Activated naive CD8-positive, alpha-beta T cell treated with anti-CD3 and anti-CD28 coated beads for 36 hours (primary cell): ENCODE data around the gene SGO1. TPM values are rescaled to one million over a fixed set of nuclear protein-coding genes. Genes with fewer than 3 reads are reported as not detected.
A peak's percentile ranks its signal among the peaks of the same experiment; 100 is the strongest.

Experiments
- DNase-seq: peaks from one replicate; pipeline ENCODE4 v3.0.0; 2021
- H3K27ac Mint-ChIP-seq: one replicate; pipeline ENCODE4 v1.8.0; 2022; ENCODE audit warnings: mild to moderate bottlenecking, moderate library complexity, mixed read lengths
- H3K27me3 Mint-ChIP-seq: one replicate; pipeline ENCODE4 v1.8.0; 2022; ENCODE audit warnings: mild to moderate bottlenecking, mixed read lengths
- H3K36me3 Mint-ChIP-seq: one replicate; pipeline ENCODE4 v1.8.0; 2021; ENCODE audit warnings: mild to moderate bottlenecking, mixed read lengths
- H3K4me1 Mint-ChIP-seq: one replicate; pipeline ENCODE4 v1.8.0; 2021; ENCODE audit warnings: mixed read lengths
- H3K4me3 Mint-ChIP-seq: one replicate; pipeline ENCODE4 v1.8.0; 2022; ENCODE audit warnings: mild to moderate bottlenecking, moderate library complexity, mixed read lengths
- H3K9me3 Mint-ChIP-seq: one replicate; pipeline ENCODE4 v1.8.0; 2022; ENCODE audit warnings: mixed read lengths
- total RNA-seq, 2 experiments: library from RNA; stranded (reverse); gene quantifications; one replicate each; pipeline ENCODE4 v1.2.3, GENCODE V29; 2021

The SGO1 gene
- total RNA-seq, 2 experiments from 2014 or later: 25.6 to 26.8 TPM

GRCh38 chr3:20186600-20187004, 596 bp upstream of the SGO1 start:
- Mint-ChIP-seq H3K9me3 (no peaks in the 10 kb centered on the region), H3K27ac (no peak overlapping the region), H3K36me3 (peaks cover 12% of the 10 kb centered on the region), H3K27me3 (no peaks in the 10 kb centered on the region), H3K4me1 (peaks cover 1% of the 10 kb centered on the region), H3K4me3 (no peak overlapping the region)
- DNase-seq: no peak

- H3K9me3 Mint-ChIP-seq: no peaks in the 10 kb centered on the region
- H3K36me3 Mint-ChIP-seq: peaks cover 16% of the 10 kb centered on the region
- DNase-seq: no peak
- peaks cover 1% of the 10 kb centered on the region for H3K4me1 Mint-ChIP-seq
- no peak overlapping the region for H3K27ac Mint-ChIP-seq
- H3K4me3 Mint-ChIP-seq: no peak overlapping the region
- no peaks in the 10 kb centered on the region for H3K27me3 Mint-ChIP-seq
Observed at GRCh38 chr3:20185331-20185678, 701 bp downstream of the SGO1 start.

GRCh38 chr3:20182206-20182605, 3.8 kb downstream of the SGO1 start:
- Mint-ChIP-seq H3K27ac (no peak overlapping the region), H3K36me3 (peaks cover 36% of the 10 kb centered on the region), H3K4me3 (no peak overlapping the region), H3K9me3 (no peaks in the 10 kb centered on the region), H3K27me3 (no peaks in the 10 kb centered on the region), H3K4me1 (peaks cover 1% of the 10 kb centered on the region)
- no peak for DNase-seq

- peaks cover 1% of the 10 kb centered on the region for H3K4me1 Mint-ChIP-seq
- DNase-seq: no peak
- H3K27me3 Mint-ChIP-seq: no peaks in the 10 kb centered on the region
- H3K4me3 Mint-ChIP-seq: no peak overlapping the region
- no peak overlapping the region for H3K27ac Mint-ChIP-seq
- H3K9me3 Mint-ChIP-seq: no peaks in the 10 kb centered on the region
- H3K36me3 Mint-ChIP-seq: peaks cover 39% of the 10 kb centered on the region
Observed at GRCh38 chr3:20181276-20181675, 4.7 kb downstream of the SGO1 start.

- Mint-ChIP-seq H3K9me3 (no peaks in the 10 kb centered on the region), H3K36me3 (peaks cover 51% of the 10 kb centered on the region), H3K27me3 (no peaks in the 10 kb centered on the region), H3K4me3 (no peak overlapping the region), H3K27ac (no peak overlapping the region), H3K4me1 (no peaks in the 10 kb centered on the region)
- DNase-seq: no peak
Observed at GRCh38 chr3:20173844-20174410, 12.1 kb downstream of the SGO1 start.

GRCh38 chr3:20161714-20162113, 24.3 kb downstream of the SGO1 start:
- Mint-ChIP-seq H3K36me3 (peaks cover 40% of the 10 kb centered on the region), H3K4me3 (no peak overlapping the region), H3K27ac (no peak overlapping the region), H3K9me3 (no peaks in the 10 kb centered on the region), H3K27me3 (no peaks in the 10 kb centered on the region), H3K4me1 (peaks cover 17% of the 10 kb centered on the region)
- no peak for DNase-seq

GRCh38 chr3:20160230-20160629, 25.8 kb downstream of the SGO1 start:
- no peaks in the 10 kb centered on the region for H3K27me3 Mint-ChIP-seq
- H3K4me3 Mint-ChIP-seq: no peak overlapping the region

GRCh38 chr3:20154928-20155327, 31.1 kb downstream of the SGO1 start:
- Mint-ChIP-seq H3K9me3 (no peaks in the 10 kb centered on the region), H3K4me1 (peaks cover 3% of the 10 kb centered on the region), H3K27me3 (no peaks in the 10 kb centered on the region), H3K36me3 (peaks cover 29% of the 10 kb centered on the region), H3K4me3 (no peak overlapping the region), H3K27ac (no peak overlapping the region)
- no peak for DNase-seq

More at GRCh38 chr3:20160230-20160629, 25.8 kb downstream of the SGO1 start:
- no peak for DNase-seq
- no peaks in the 10 kb centered on the region for H3K9me3 Mint-ChIP-seq
- H3K4me1 Mint-ChIP-seq: peaks cover 17% of the 10 kb centered on the region
- H3K36me3 Mint-ChIP-seq: peaks cover 34% of the 10 kb centered on the region
- peak overlapping the region; percentile 55 for H3K27ac Mint-ChIP-seq

- Mint-ChIP-seq H3K4me1 (no peaks in the 10 kb centered on the region), H3K36me3 (peaks cover 24% of the 10 kb centered on the region), H3K27ac (no peak overlapping the region), H3K4me3 (no peak overlapping the region), H3K27me3 (no peaks in the 10 kb centered on the region), H3K9me3 (no peaks in the 10 kb centered on the region)
- no peak for DNase-seq
Observed at GRCh38 chr3:20154078-20154477, 31.9 kb downstream of the SGO1 start.

- Mint-ChIP-seq H3K27ac (no peak overlapping the region), H3K9me3 (no peaks in the 10 kb centered on the region), H3K4me1 (no peaks in the 10 kb centered on the region), H3K4me3 (no peak overlapping the region), H3K36me3 (peaks cover 10% of the 10 kb centered on the region), H3K27me3 (no peaks in the 10 kb centered on the region)
- DNase-seq: no peak
Observed at GRCh38 chr3:20148466-20148865, 37.5 kb downstream of the SGO1 start.

GRCh38 chr3:20147361-20147760, 38.6 kb downstream of the SGO1 start:
- H3K36me3 Mint-ChIP-seq: peaks cover 21% of the 10 kb centered on the region
- no peaks in the 10 kb centered on the region for H3K9me3 Mint-ChIP-seq
- H3K27ac Mint-ChIP-seq: no peak overlapping the region
- H3K27me3 Mint-ChIP-seq: no peaks in the 10 kb centered on the region
- no peak overlapping the region for H3K4me3 Mint-ChIP-seq
- DNase-seq: no peak
- no peaks in the 10 kb centered on the region for H3K4me1 Mint-ChIP-seq

- Mint-ChIP-seq H3K27ac (no peak overlapping the region), H3K27me3 (no peaks in the 10 kb centered on the region), H3K4me1 (no peaks in the 10 kb centered on the region), H3K9me3 (no peaks in the 10 kb centered on the region), H3K36me3 (peaks cover 27% of the 10 kb centered on the region), H3K4me3 (no peak overlapping the region)
- DNase-seq: no peak
Observed at GRCh38 chr3:20146301-20146700, 39.7 kb downstream of the SGO1 start.

GRCh38 chr3:20145874-20146273, 40.1 kb downstream of the SGO1 start:
- H3K27ac Mint-ChIP-seq: no peak overlapping the region
- peaks cover 31% of the 10 kb centered on the region for H3K36me3 Mint-ChIP-seq
- H3K9me3 Mint-ChIP-seq: no peaks in the 10 kb centered on the region
- no peaks in the 10 kb centered on the region for H3K27me3 Mint-ChIP-seq
- DNase-seq: no peak
- H3K4me1 Mint-ChIP-seq: no peaks in the 10 kb centered on the region
- H3K4me3 Mint-ChIP-seq: no peak overlapping the region

- no peak overlapping the region for H3K4me3 Mint-ChIP-seq
- peaks cover 36% of the 10 kb centered on the region for H3K36me3 Mint-ChIP-seq
- H3K4me1 Mint-ChIP-seq: no peaks in the 10 kb centered on the region
- no peak overlapping the region for H3K27ac Mint-ChIP-seq
- no peak for DNase-seq
- H3K27me3 Mint-ChIP-seq: no peaks in the 10 kb centered on the region
- no peaks in the 10 kb centered on the region for H3K9me3 Mint-ChIP-seq
Observed at GRCh38 chr3:20143519-20143918, 42.5 kb downstream of the SGO1 start.

- H3K27me3 Mint-ChIP-seq: no peaks in the 10 kb centered on the region
- peaks cover 33% of the 10 kb centered on the region for H3K36me3 Mint-ChIP-seq
- DNase-seq: no peak
- H3K4me1 Mint-ChIP-seq: no peaks in the 10 kb centered on the region
- no peak overlapping the region for H3K4me3 Mint-ChIP-seq
- H3K9me3 Mint-ChIP-seq: no peaks in the 10 kb centered on the region
- H3K27ac Mint-ChIP-seq: no peak overlapping the region
Observed at GRCh38 chr3:20142517-20142916, 43.5 kb downstream of the SGO1 start.

- H3K4me3 Mint-ChIP-seq: no peak overlapping the region
- peaks cover 31% of the 10 kb centered on the region for H3K36me3 Mint-ChIP-seq
- H3K4me1 Mint-ChIP-seq: no peaks in the 10 kb centered on the region
- no peak overlapping the region for H3K27ac Mint-ChIP-seq
- no peaks in the 10 kb centered on the region for H3K9me3 Mint-ChIP-seq
- H3K27me3 Mint-ChIP-seq: no peaks in the 10 kb centered on the region
- DNase-seq: no peak
Observed at GRCh38 chr3:20141851-20142250, 44.2 kb downstream of the SGO1 start.

- Mint-ChIP-seq H3K4me1 (no peaks in the 10 kb centered on the region), H3K27ac (no peak overlapping the region), H3K36me3 (peaks cover 31% of the 10 kb centered on the region), H3K4me3 (no peak overlapping the region), H3K9me3 (no peaks in the 10 kb centered on the region), H3K27me3 (no peaks in the 10 kb centered on the region)
- DNase-seq: no peak
Observed at GRCh38 chr3:20141316-20141715, 44.7 kb downstream of the SGO1 start.
